Measurements from ENCODE around the gene VPS41. TPM values are rescaled to one million over a fixed set of nuclear protein-coding genes. Genes with fewer than 3 reads are reported as not detected.

VPS41 gene
- polyA plus RNA-seq, 1 donor from 2014 or later, result 45.4 TPM

- Mint-ChIP-seq H3K9me3 (no peaks in the 10 kb centered on the region), H3K36me3 (no peaks in the 10 kb centered on the region), H3K4me1 (peaks cover 0 to 4% (median 3%) of the 10 kb centered on the region in 3 donors), H3K4me3 (no peak overlapping the region), H3K27ac (no peak overlapping the region), H3K27me3 (peaks cover 3% of the 10 kb centered on the region)
Observed at GRCh38 chr7:38929460-38930171, 20.6 kb upstream of the VPS41 start.

GRCh38 chr7:38928506-38928905 lies 19.5 kb upstream of the VPS41 start:
- Mint-ChIP-seq H3K36me3 (no peaks in the 10 kb centered on the region), H3K4me1 (peaks cover 0 to 4% (median 3%) of the 10 kb centered on the region in 3 donors), H3K27ac (no peak overlapping the region), H3K27me3 (peaks cover 3% of the 10 kb centered on the region), H3K4me3 (no peak overlapping the region), H3K9me3 (no peaks in the 10 kb centered on the region)

- no peaks in the 10 kb centered on the region for H3K36me3 Mint-ChIP-seq
- H3K9me3 Mint-ChIP-seq, result no peaks in the 10 kb centered on the region
- H3K4me1 Mint-ChIP-seq, result peaks cover 0 to 4% (median 3%) of the 10 kb centered on the region in 3 donors
- peaks cover 3% of the 10 kb centered on the region for H3K27me3 Mint-ChIP-seq
- no peak overlapping the region for H3K4me3 Mint-ChIP-seq
- no peak overlapping the region for H3K27ac Mint-ChIP-seq
Observed at GRCh38 chr7:38927751-38928150, 18.8 kb upstream of the VPS41 start.

GRCh38 chr7:38920731-38921130 lies 11.7 kb upstream of the VPS41 start:
- Mint-ChIP-seq H3K4me3 (peak overlapping the region in 1 of 4 donors; percentile 10), H3K9me3 (no peaks in the 10 kb centered on the region)

GRCh38 chr7:38916396-38916795 lies 7.4 kb upstream of the VPS41 start:
- peaks cover 2% of the 10 kb centered on the region for H3K36me3 Mint-ChIP-seq
- H3K4me3 Mint-ChIP-seq, result no peak overlapping the region
- H3K9me3 Mint-ChIP-seq, result no peaks in the 10 kb centered on the region
- H3K27me3 Mint-ChIP-seq, result peaks cover 6% of the 10 kb centered on the region
- H3K27ac Mint-ChIP-seq, result no peak overlapping the region
- H3K4me1 Mint-ChIP-seq, result no peaks in the 10 kb centered on the region

More at GRCh38 chr7:38920731-38921130, 11.7 kb upstream of the VPS41 start:
- H3K27ac Mint-ChIP-seq, result no peak overlapping the region
- peaks cover 12% of the 10 kb centered on the region for H3K27me3 Mint-ChIP-seq
- no peaks in the 10 kb centered on the region for H3K4me1 Mint-ChIP-seq
- no peaks in the 10 kb centered on the region for H3K36me3 Mint-ChIP-seq

- Mint-ChIP-seq H3K9me3 (no peaks in the 10 kb centered on the region), H3K4me1 (peaks cover 17 to 27% (median 23%) of the 10 kb centered on the region in 3 donors), H3K27ac (no peak overlapping the region), H3K36me3 (peaks cover 6% of the 10 kb centered on the region), H3K4me3 (peak overlapping the region in 1 of 4 donors; percentile 82), H3K27me3 (no peaks in the 10 kb centered on the region)
Observed at GRCh38 chr7:38909870-38910269, 879 bp upstream of the VPS41 start.

- peak overlapping the region in 1 of 3 donors; percentile 16 for H3K27ac Mint-ChIP-seq
- H3K27me3 Mint-ChIP-seq, result no peaks in the 10 kb centered on the region
- no peaks in the 10 kb centered on the region for H3K9me3 Mint-ChIP-seq
- H3K4me3 Mint-ChIP-seq, result peak overlapping the region; percentile 82 to 99 (median 98)
- H3K4me1 Mint-ChIP-seq, result peaks cover 23 to 35% (median 35%) of the 10 kb centered on the region in 3 donors
- peaks cover 4% of the 10 kb centered on the region for H3K36me3 Mint-ChIP-seq
Observed at GRCh38 chr7:38907766-38908165, 1.2 kb downstream of the VPS41 start.

GRCh38 chr7:38907066-38907465 lies 1.9 kb downstream of the VPS41 start:
- peak overlapping the region in 2 of 4 donors; percentile 82 to 87 for H3K4me3 Mint-ChIP-seq

GRCh38 chr7:38905056-38905759 lies 3.8 kb downstream of the VPS41 start:
- peak overlapping the region in 2 of 3 donors; percentile 3 to 11 for H3K27ac Mint-ChIP-seq
- no peaks in the 10 kb centered on the region for H3K27me3 Mint-ChIP-seq
- peaks cover 4% of the 10 kb centered on the region for H3K36me3 Mint-ChIP-seq
- H3K4me3 Mint-ChIP-seq, result peak overlapping the region in 2 of 4 donors; percentile 52 to 72
- H3K9me3 Mint-ChIP-seq, result peaks cover 0 to 1% (median 0%) of the 10 kb centered on the region in 3 donors
- H3K4me1 Mint-ChIP-seq, result peaks cover 26 to 52% (median 46%) of the 10 kb centered on the region in 3 donors

More at GRCh38 chr7:38907066-38907465, 1.9 kb downstream of the VPS41 start:
- Mint-ChIP-seq H3K9me3 (no peaks in the 10 kb centered on the region), H3K27ac (peak overlapping the region in 1 of 3 donors; percentile 16), H3K27me3 (no peaks in the 10 kb centered on the region), H3K4me1 (peaks cover 26 to 42% (median 37%) of the 10 kb centered on the region in 3 donors), H3K36me3 (peaks cover 4% of the 10 kb centered on the region)

- H3K4me3 Mint-ChIP-seq, result no peak overlapping the region
- peaks cover 0 to 3% (median 0%) of the 10 kb centered on the region in 3 donors for H3K9me3 Mint-ChIP-seq
- no peaks in the 10 kb centered on the region for H3K27me3 Mint-ChIP-seq
- peaks cover 5% of the 10 kb centered on the region for H3K36me3 Mint-ChIP-seq
- peak overlapping the region in 1 of 3 donors; percentile 29 for H3K27ac Mint-ChIP-seq
- peaks cover 24 to 45% (median 42%) of the 10 kb centered on the region in 3 donors for H3K4me1 Mint-ChIP-seq
Observed at GRCh38 chr7:38903057-38903456, 5.9 kb downstream of the VPS41 start.

- Mint-ChIP-seq H3K4me3 (no peak overlapping the region), H3K4me1 (peaks cover 23 to 42% (median 42%) of the 10 kb centered on the region in 3 donors), H3K27me3 (no peaks in the 10 kb centered on the region), H3K9me3 (peaks cover 0 to 3% (median 0%) of the 10 kb centered on the region in 3 donors), H3K27ac (peak overlapping the region in 2 of 3 donors; percentile 29 to 65), H3K36me3 (peaks cover 5% of the 10 kb centered on the region)
Observed at GRCh38 chr7:38902449-38902848, 6.5 kb downstream of the VPS41 start.

- peaks cover 28% of the 10 kb centered on the region for H3K36me3 Mint-ChIP-seq
- H3K27me3 Mint-ChIP-seq, result no peaks in the 10 kb centered on the region
- peaks cover 2 to 15% (median 10%) of the 10 kb centered on the region in 3 donors for H3K4me1 Mint-ChIP-seq
- peak overlapping the region in 1 of 3 donors; percentile 19 for H3K27ac Mint-ChIP-seq
- H3K4me3 Mint-ChIP-seq, result no peak overlapping the region
- peaks cover 0 to 4% (median 0%) of the 10 kb centered on the region in 3 donors for H3K9me3 Mint-ChIP-seq
Observed at GRCh38 chr7:38893061-38893460, 15.9 kb downstream of the VPS41 start.

GRCh38 chr7:38890597-38890996 lies 18.4 kb downstream of the VPS41 start:
- no peak overlapping the region for H3K27ac Mint-ChIP-seq
- H3K9me3 Mint-ChIP-seq, result peaks cover 0 to 4% (median 1%) of the 10 kb centered on the region in 3 donors
- peaks cover 33% of the 10 kb centered on the region for H3K36me3 Mint-ChIP-seq
- H3K4me3 Mint-ChIP-seq, result no peak overlapping the region
- H3K27me3 Mint-ChIP-seq, result no peaks in the 10 kb centered on the region
- peaks cover 2 to 14% (median 13%) of the 10 kb centered on the region in 3 donors for H3K4me1 Mint-ChIP-seq

- Mint-ChIP-seq H3K9me3 (peaks cover 0 to 4% (median 3%) of the 10 kb centered on the region in 3 donors), H3K36me3 (peaks cover 35% of the 10 kb centered on the region), H3K4me1 (peaks cover 3 to 14% (median 14%) of the 10 kb centered on the region in 3 donors), H3K27me3 (no peaks in the 10 kb centered on the region), H3K27ac (peak overlapping the region in 1 of 3 donors; percentile 59), H3K4me3 (no peak overlapping the region)
Observed at GRCh38 chr7:38889872-38890432, 19.0 kb downstream of the VPS41 start.

GRCh38 chr7:38889079-38889478 lies 19.9 kb downstream of the VPS41 start:
- Mint-ChIP-seq H3K9me3 (peaks cover 0 to 4% (median 3%) of the 10 kb centered on the region in 3 donors), H3K36me3 (peaks cover 31% of the 10 kb centered on the region), H3K27me3 (no peaks in the 10 kb centered on the region), H3K4me1 (peaks cover 5 to 15% (median 14%) of the 10 kb centered on the region in 3 donors), H3K27ac (no peak overlapping the region), H3K4me3 (no peak overlapping the region)

Measured in IgD-negative memory B cell (primary cell).